Measurements from ENCODE around the gene ANKRD22. TPM values are rescaled to one million over a fixed set of nuclear protein-coding genes. Genes with fewer than 3 reads are reported as not detected.

ANKRD22 gene
- total RNA-seq, 6 experiments from 2014 or later: 0.54 to 1.2 (median 1.2) TPM; not detected in 3

- Histone ChIP-seq H3K36me3 (no peaks in the 10 kb centered on the region), H3K4me1 (peaks cover 0 to 11% (median 0%) of the 10 kb centered on the region in 4 donors), H3K27me3 (no peaks in the 10 kb centered on the region), H3K27ac (no peak overlapping the region), H3K4me3 (no peak overlapping the region), H3K9me3 (no peaks in the 10 kb centered on the region)
- 95% methylated on average over 4 of the region's 4 CpGs for WGBS (ENCODE audit: insufficient coverage, low coverage, low lambda C conversion rate, missing lambda C conversion rate)
- TF ChIP-seq CTCF (IDR thresholded peaks at IDR 0.05): no peak
- TF ChIP-seq POLR2A (IDR thresholded peaks at IDR 0.05): no peak
- ATAC-seq (no peak), DNase-seq (no peak)
- intact Hi-C loops (cut with DNase I): no loop called here
These were observed 39.2 kb upstream of the ANKRD22 start for GRCh38 chr10:88890681-88891381.

GRCh38 chr10:88889559-88890337, 38.1 kb upstream of the ANKRD22 start:
- no peak for ATAC-seq
- 84% methylated on average over 1 of the region's 1 CpG for WGBS (ENCODE audit: insufficient coverage, low coverage, low lambda C conversion rate, missing lambda C conversion rate)

GRCh38 chr10:88888810-88889445, 37.3 kb upstream of the ANKRD22 start:
- ATAC-seq (no peak), DNase-seq (no peak)
- TF ChIP-seq CTCF (IDR thresholded peaks at IDR 0.05) (no peak), POLR2A (IDR thresholded peaks at IDR 0.05) (no peak)
- H3K27me3 ChIP-seq: no peaks in the 10 kb centered on the region
- H3K36me3 ChIP-seq: no peaks in the 10 kb centered on the region
- H3K4me3 ChIP-seq: no peak overlapping the region
- no peaks in the 10 kb centered on the region for H3K4me1 ChIP-seq
- no peaks in the 10 kb centered on the region for H3K9me3 ChIP-seq
- H3K27ac ChIP-seq: no peak overlapping the region
- intact Hi-C loops (cut with DNase I): no loop called here

More at GRCh38 chr10:88889559-88890337, 38.1 kb upstream of the ANKRD22 start:
- Histone ChIP-seq H3K4me3 (no peak overlapping the region), H3K27ac (no peak overlapping the region), H3K36me3 (no peaks in the 10 kb centered on the region), H3K9me3 (no peaks in the 10 kb centered on the region), H3K4me1 (peaks cover 0 to under 1% (median 0%) of the 10 kb centered on the region in 4 donors), H3K27me3 (no peaks in the 10 kb centered on the region)
- no peak for DNase-seq
- intact Hi-C loops (cut with DNase I): no loop called here
- TF ChIP-seq CTCF (IDR thresholded peaks at IDR 0.05) (no peak), POLR2A (IDR thresholded peaks at IDR 0.05) (no peak)

- TF ChIP-seq POLR2A (IDR thresholded peaks at IDR 0.05): no peak
- no peak for TF ChIP-seq CTCF (IDR thresholded peaks at IDR 0.05)
- no peak for DNase-seq
- H3K4me1 ChIP-seq: no peaks in the 10 kb centered on the region
- no peak overlapping the region for H3K27ac ChIP-seq
- no peaks in the 10 kb centered on the region for H3K9me3 ChIP-seq
- intact Hi-C loops (cut with DNase I): no loop called here
- no peak overlapping the region for H3K4me3 ChIP-seq
- no peak for ATAC-seq
- H3K27me3 ChIP-seq: no peaks in the 10 kb centered on the region
- no peaks in the 10 kb centered on the region for H3K36me3 ChIP-seq
These were observed 34.9 kb upstream of the ANKRD22 start for GRCh38 chr10:88886557-88886956.
